Measurements from ENCODE around the gene TEX53.

TEX53 gene

DNA sequence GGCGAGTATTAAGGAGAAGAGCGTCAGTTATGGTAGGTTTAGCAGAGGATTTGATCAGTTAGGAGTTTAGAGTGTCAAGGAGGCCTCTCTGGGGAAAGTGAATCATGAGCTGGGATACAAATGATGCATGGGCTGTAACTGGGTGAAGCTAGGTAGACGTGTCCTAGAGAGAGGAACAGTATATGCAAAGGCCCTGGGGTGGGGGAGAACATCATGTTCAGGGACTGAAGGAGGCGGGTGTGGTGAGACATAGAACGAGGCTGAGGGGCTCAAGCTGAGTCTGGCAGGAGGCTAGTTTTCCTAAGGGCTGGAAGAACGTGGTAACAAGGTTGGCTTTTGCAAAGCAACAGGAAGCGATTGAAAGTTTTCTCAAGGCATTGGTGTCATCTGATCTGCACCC, 36.0 kb downstream of the TEX53 start:
- no peak for TF ChIP-seq CTCF (IDR thresholded peaks at IDR 0.05)
- intact Hi-C loops (cut with DNase I; ENCODE audit: low total_unique reads) = no loop called here
- Histone ChIP-seq H3K9me3 (no peaks in the 10 kb centered on the region), H3K27me3 (no peaks in the 10 kb centered on the region), H3K36me3 (peaks cover 0 to 15% (median 2%) of the 10 kb centered on the region in 3 donors), H3K4me1 (peaks cover 0 to 10% (median 2%) of the 10 kb centered on the region in 4 donors), H3K27ac (no peak overlapping the region), H3K4me3 (no peak overlapping the region)
- DNase-seq = no peak

DNA sequence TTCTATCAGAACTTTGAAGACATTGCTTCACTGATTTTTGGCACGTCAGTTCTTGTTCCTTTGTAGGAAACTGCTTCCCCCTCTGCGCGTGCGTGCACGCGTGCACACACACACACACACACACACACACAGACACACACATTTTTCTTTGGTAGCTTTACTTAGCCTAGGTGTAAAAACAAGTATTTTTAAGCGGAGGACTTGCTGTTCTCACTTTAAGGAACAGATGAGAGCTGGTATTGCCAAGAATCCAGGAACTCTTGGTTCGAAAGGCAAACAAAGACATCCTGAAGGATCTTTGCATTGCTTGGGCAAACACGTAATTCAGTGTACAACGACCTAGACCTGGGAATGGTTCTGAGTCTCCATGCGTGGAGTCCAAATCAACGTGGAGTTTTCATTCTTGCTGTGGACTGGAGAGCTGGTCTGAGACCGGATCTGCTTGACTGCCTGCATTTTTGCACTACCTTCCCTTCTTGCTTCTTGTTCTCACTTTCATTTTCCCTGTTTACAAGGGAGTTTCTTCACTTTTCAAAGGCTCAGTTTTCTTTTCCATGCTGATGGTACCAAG, 38.3 kb downstream of the TEX53 start:
- Histone ChIP-seq H3K4me1 (peaks cover 0 to 10% (median 2%) of the 10 kb centered on the region in 4 donors), H3K4me3 (no peak overlapping the region), H3K27me3 (no peaks in the 10 kb centered on the region), H3K27ac (no peak overlapping the region), H3K36me3 (peaks cover 0 to 12% (median 0%) of the 10 kb centered on the region in 3 donors), H3K9me3 (no peaks in the 10 kb centered on the region)
- DNase-seq = no peak
- intact Hi-C loops (cut with DNase I; ENCODE audit: low total_unique reads) = no loop called here
- TF ChIP-seq CTCF (IDR thresholded peaks at IDR 0.05) = no peak

DNA sequence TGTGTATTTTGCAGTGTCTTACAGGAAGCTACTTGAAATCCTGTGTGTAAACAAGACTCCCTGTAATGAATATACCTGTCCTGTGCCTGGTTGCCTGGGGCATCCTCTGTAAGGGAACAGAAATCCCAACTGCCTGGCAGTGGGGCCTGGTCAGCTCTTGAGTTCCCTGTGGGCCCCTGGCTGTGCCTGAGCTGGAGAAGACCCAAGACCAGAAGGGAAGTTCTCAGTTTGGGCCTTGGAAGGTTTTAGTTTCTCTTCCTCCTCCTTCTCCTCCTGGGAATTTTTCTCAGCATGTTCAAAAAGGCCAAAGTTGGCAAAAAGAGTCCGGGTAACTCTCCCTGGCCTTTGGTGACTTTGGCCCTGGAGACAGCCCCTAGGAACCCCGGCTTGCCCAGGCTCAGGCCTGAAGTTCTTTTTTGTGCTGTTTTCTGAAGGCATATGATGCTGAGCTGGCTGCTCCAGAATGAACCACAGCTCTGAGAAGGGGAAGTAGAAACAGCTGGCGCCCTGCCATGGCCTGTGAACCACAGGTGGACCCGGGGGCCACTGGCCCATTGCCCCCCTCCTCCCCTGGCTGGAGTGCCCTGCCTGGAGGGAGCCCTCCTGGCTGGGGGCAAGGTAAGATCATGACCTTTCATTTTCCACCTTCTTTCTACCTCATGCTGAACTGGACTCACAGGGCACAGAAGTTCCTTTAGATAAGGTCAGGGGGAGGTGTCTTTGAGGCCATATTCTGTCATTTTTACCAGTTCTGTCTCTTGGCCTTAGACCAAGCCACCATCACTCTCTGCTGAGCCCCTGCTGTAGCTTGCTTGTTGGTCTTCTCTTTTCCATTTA, 40.7 kb downstream of the TEX53 start:
- no peaks in the 10 kb centered on the region for H3K27me3 ChIP-seq
- peaks cover 0 to 23% (median 10%) of the 10 kb centered on the region in 4 donors for H3K4me1 ChIP-seq
- no peaks in the 10 kb centered on the region for H3K9me3 ChIP-seq
- intact Hi-C loops (cut with DNase I; ENCODE audit: low total_unique reads) = no loop called here
- DNase-seq = peak; percentile 69 to 79
- TF ChIP-seq CTCF (IDR thresholded peaks at IDR 0.05) = no peak
- H3K4me3 ChIP-seq = no peak overlapping the region
- no peak overlapping the region for H3K27ac ChIP-seq
- peaks cover 0 to 12% (median 0%) of the 10 kb centered on the region in 3 donors for H3K36me3 ChIP-seq

- Histone ChIP-seq H3K4me1 (peaks cover 0 to 20% (median 12%) of the 10 kb centered on the region in 4 donors), H3K4me3 (no peak overlapping the region), H3K36me3 (peaks cover 0 to 12% (median 0%) of the 10 kb centered on the region in 3 donors), H3K27me3 (no peaks in the 10 kb centered on the region), H3K9me3 (no peaks in the 10 kb centered on the region), H3K27ac (no peak overlapping the region)
- DNase-seq = no peak
- intact Hi-C loops (cut with DNase I; ENCODE audit: low total_unique reads) = no loop called here
- TF ChIP-seq CTCF (IDR thresholded peaks at IDR 0.05) = no peak
Measured at GRCh38 chr9:114614373-114614772, 43.2 kb downstream of the TEX53 start.

DNA sequence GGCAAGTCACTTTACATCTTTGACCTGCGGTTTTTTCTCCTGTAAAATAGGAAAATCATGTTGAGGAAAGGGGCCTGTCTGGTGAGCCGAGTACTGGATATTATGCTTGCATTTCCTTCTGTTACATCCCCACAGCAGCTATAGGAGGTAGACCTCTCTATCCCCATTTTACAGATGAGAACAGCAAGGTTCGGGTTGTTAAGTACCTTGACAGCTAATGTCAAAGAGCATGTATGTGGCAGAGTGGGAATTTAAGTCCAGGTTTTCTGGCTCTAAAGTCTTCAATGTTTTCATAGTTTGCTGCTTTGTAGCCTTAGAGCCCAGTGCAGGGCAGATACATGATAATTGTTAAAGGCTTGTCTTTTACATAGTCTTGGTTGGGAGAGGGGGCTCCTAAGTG, 43.7 kb downstream of the TEX53 start:
- H3K27me3 ChIP-seq = no peaks in the 10 kb centered on the region
- H3K27ac ChIP-seq = no peak overlapping the region
- H3K9me3 ChIP-seq = no peaks in the 10 kb centered on the region
- TF ChIP-seq CTCF (IDR thresholded peaks at IDR 0.05) = no peak
- peaks cover 0 to 12% (median 0%) of the 10 kb centered on the region in 3 donors for H3K36me3 ChIP-seq
- no peak overlapping the region for H3K4me3 ChIP-seq
- H3K4me1 ChIP-seq = peaks cover 0 to 20% (median 12%) of the 10 kb centered on the region in 4 donors
- intact Hi-C loops (cut with DNase I; ENCODE audit: low total_unique reads) = no loop called here
- no peak for DNase-seq
